ENCODE results near the gene PIH1D1.
A peak's percentile ranks its signal among the peaks of the same experiment; 100 is the strongest.

The PIH1D1 gene

GRCh38 chr19:49409441-49410029 is 42.1 kb downstream of the PIH1D1 start:
- H3K4me1 Mint-ChIP-seq = peaks cover 46% of the 10 kb centered on the region
- no peak for DNase-seq
- ATAC-seq = peak; percentile 75

GRCh38 chr19:49408816-49409440 is 42.7 kb downstream of the PIH1D1 start:
- ATAC-seq (no peak), DNase-seq (no peak)
- H3K27me3 Mint-ChIP-seq = no peaks in the 10 kb centered on the region
- no peaks in the 10 kb centered on the region for H3K9me3 Mint-ChIP-seq
- peak overlapping the region; percentile 58 for H3K4me3 Mint-ChIP-seq
- H3K4me1 Mint-ChIP-seq = peaks cover 49% of the 10 kb centered on the region
- H3K27ac Mint-ChIP-seq = peak overlapping the region; percentile 90 to 92

More at GRCh38 chr19:49409441-49410029, 42.1 kb downstream of the PIH1D1 start:
- H3K4me3 Mint-ChIP-seq = peak overlapping the region; percentile 58
- H3K27ac Mint-ChIP-seq = peak overlapping the region; percentile 62 to 92
- no peaks in the 10 kb centered on the region for H3K27me3 Mint-ChIP-seq
- no peaks in the 10 kb centered on the region for H3K9me3 Mint-ChIP-seq

GRCh38 chr19:49407482-49408015 is 44.1 kb downstream of the PIH1D1 start:
- ATAC-seq (no peak), DNase-seq (no peak)
- H3K27me3 Mint-ChIP-seq = no peaks in the 10 kb centered on the region
- H3K9me3 Mint-ChIP-seq = no peaks in the 10 kb centered on the region
- no peak overlapping the region for H3K27ac Mint-ChIP-seq
- H3K4me3 Mint-ChIP-seq = no peak overlapping the region
- peaks cover 55% of the 10 kb centered on the region for H3K4me1 Mint-ChIP-seq

GRCh38 chr19:49407079-49407478 is 44.5 kb downstream of the PIH1D1 start:
- peaks cover 53% of the 10 kb centered on the region for H3K4me1 Mint-ChIP-seq
- no peak overlapping the region for H3K4me3 Mint-ChIP-seq
- no peak overlapping the region for H3K27ac Mint-ChIP-seq

GRCh38 chr19:49403404-49404187 is 48.0 kb downstream of the PIH1D1 start:
- no peaks in the 10 kb centered on the region for H3K9me3 Mint-ChIP-seq
- peak overlapping the region in 1 of 2 donors; percentile 55 for H3K27ac Mint-ChIP-seq
- DNase-seq (no peak), ATAC-seq (no peak)
- H3K4me3 Mint-ChIP-seq = no peak overlapping the region
- no peaks in the 10 kb centered on the region for H3K27me3 Mint-ChIP-seq
- peaks cover 35% of the 10 kb centered on the region for H3K4me1 Mint-ChIP-seq

More at GRCh38 chr19:49407079-49407478, 44.5 kb downstream of the PIH1D1 start:
- no peak for DNase-seq
- Mint-ChIP-seq H3K9me3 (no peaks in the 10 kb centered on the region), H3K27me3 (no peaks in the 10 kb centered on the region)
- no peak for ATAC-seq

GRCh38 chr19:49400029-49400428 is 51.6 kb downstream of the PIH1D1 start:
- H3K4me1 Mint-ChIP-seq = peaks cover 31% of the 10 kb centered on the region
- no peak overlapping the region for H3K4me3 Mint-ChIP-seq
- no peak overlapping the region for H3K27ac Mint-ChIP-seq
- no peaks in the 10 kb centered on the region for H3K27me3 Mint-ChIP-seq
- no peak for DNase-seq
- no peak for ATAC-seq
- no peaks in the 10 kb centered on the region for H3K9me3 Mint-ChIP-seq

- no peak overlapping the region for H3K4me3 Mint-ChIP-seq
- no peaks in the 10 kb centered on the region for H3K9me3 Mint-ChIP-seq
- ATAC-seq (no peak), DNase-seq (no peak)
- H3K27ac Mint-ChIP-seq = peak overlapping the region in 1 of 2 donors; percentile 81
- H3K4me1 Mint-ChIP-seq = peaks cover 28% of the 10 kb centered on the region
- H3K27me3 Mint-ChIP-seq = no peaks in the 10 kb centered on the region
Observed at GRCh38 chr19:49398931-49399330, 52.7 kb downstream of the PIH1D1 start.

GRCh38 chr19:49398001-49398615 is 53.5 kb downstream of the PIH1D1 start:
- Mint-ChIP-seq H3K27me3 (no peaks in the 10 kb centered on the region), H3K27ac (no peak overlapping the region), H3K4me3 (no peak overlapping the region), H3K9me3 (no peaks in the 10 kb centered on the region), H3K4me1 (peaks cover 22% of the 10 kb centered on the region)
- no peak for DNase-seq
- no peak for ATAC-seq

GRCh38 chr19:49396738-49397505 is 54.7 kb downstream of the PIH1D1 start:
- Mint-ChIP-seq H3K27ac (peak overlapping the region in 1 of 2 donors; percentile 81), H3K4me1 (peaks cover 27% of the 10 kb centered on the region), H3K4me3 (no peak overlapping the region), H3K9me3 (no peaks in the 10 kb centered on the region), H3K27me3 (peaks cover 4% of the 10 kb centered on the region)
- DNase-seq = no peak
- ATAC-seq = no peak
